H1 (cell line): ENCODE results near the gene GATA5. TPM values are rescaled to one million over a fixed set of nuclear protein-coding genes. Genes with fewer than 3 reads are reported as not detected.

Experiments
- CTCF ChIA-PET: fragments of 300-600 bp; sonication (Branson Sonifier 250); formaldehyde crosslinking; loops from one replicate; lab custom pipeline; 2021; ENCODE audit not compliant: partially characterized antibody; lab: Charles Lee
- POLR2A ChIA-PET: fragments of 300-600 bp; sonication (Branson Sonifier 250); formaldehyde crosslinking; loops from one replicate; lab custom pipeline; 2021; ENCODE audit warnings: inconsistent platforms; ENCODE audit not compliant: partially characterized antibody; lab: Charles Lee
- DNase-seq, 2 experiments: peaks; one replicate each; pipeline versions ENCODE4 v3.0.0 to v3.0.0-alpha.2; 2010 to 2022; ENCODE audit warnings: low spot score in 2 of 2, low read depth in 1 of 2, mixed read lengths in 1 of 2
- FAIRE-seq: peaks from 2 replicates; lab custom pipeline; 2011; peaks lifted over from hg19 to GRCh38; lab: Jason Lieb, UNC
- H2AFZ ChIP-seq: 2 replicates; pipeline ENCODE4 v1.8.1; 2012; ENCODE audit warnings: low read length, inconsistent platforms
- H2AK5ac ChIP-seq: 2 replicates; pipeline ENCODE4 v1.6.1; 2013; ENCODE audit warnings: low read depth, low read length
- H2BK120ac ChIP-seq: replicated peaks from 2 replicates; pipeline ENCODE3; 2013; ENCODE audit warnings: low read depth, low read length, inconsistent platforms
- H2BK12ac ChIP-seq: 2 replicates; pipeline ENCODE4 v1.6.1; 2013; ENCODE audit warnings: low read depth, low read length
- H2BK15ac ChIP-seq: 2 replicates; pipeline ENCODE4 v1.6.1; 2013; ENCODE audit warnings: low read length
- H2BK20ac ChIP-seq: 2 replicates; pipeline ENCODE4 v1.6.1; 2013; ENCODE audit warnings: low read length
- H2BK5ac ChIP-seq: 2 replicates; pipeline ENCODE4 v1.6.1; 2013; ENCODE audit warnings: low read depth, low read length
- H3K14ac ChIP-seq: 2 replicates; pipeline ENCODE4 v1.6.1; 2013; ENCODE audit warnings: inconsistent platforms; ENCODE audit not compliant: insufficient read length
- H3K18ac ChIP-seq: 2 replicates; pipeline ENCODE4 v1.6.1; 2013; ENCODE audit warnings: low read length; ENCODE audit errors: extremely low read depth
- H3K23ac ChIP-seq: 2 replicates; pipeline ENCODE4 v1.6.1; 2013; ENCODE audit warnings: inconsistent platforms; ENCODE audit not compliant: insufficient read length
- H3K23me2 ChIP-seq: 2 replicates; pipeline ENCODE4 v1.6.1; 2013; ENCODE audit warnings: low read depth, low read length
- H3K27ac ChIP-seq: 2 replicates; pipeline ENCODE4 v1.6.1; 2011; ENCODE audit warnings: low read depth, low read length, inconsistent platforms
- H3K27me3 ChIP-seq, 4 experiments: replicated peaks in 1 of 4; 1 replicate in 1 of 4; 2 replicates in 3 of 4; pipeline versions ENCODE4 v1.6.1 to v1.8.1; 2011 to 2013; ENCODE audit warnings: low read length in 3 of 4, mild to moderate bottlenecking in 3 of 4, inconsistent platforms in 2 of 4, mixed read lengths in 2 of 4, moderate library complexity in 1 of 4; ENCODE audit not compliant: control insufficient read depth in 3 of 4, insufficient read depth in 3 of 4; ENCODE audit errors: extremely low read depth in 1 of 4
- H3K36me3 ChIP-seq, 4 experiments: 2 replicates each; pipeline versions ENCODE4 v1.6.1 to v1.8.1; 2011 to 2013; ENCODE audit warnings: mild to moderate bottlenecking in 4 of 4, low read length in 3 of 4, moderate library complexity in 2 of 4, control low read depth in 1 of 4, inconsistent platforms in 1 of 4; ENCODE audit not compliant: insufficient read depth in 4 of 4, control insufficient read depth in 2 of 4
- H3K4ac ChIP-seq: replicated peaks from 2 replicates; pipeline ENCODE3; 2013; ENCODE audit warnings: low read length, low read depth, mixed read lengths, inconsistent platforms; ENCODE audit not compliant: insufficient read length
- H3K4me1 ChIP-seq, 4 experiments: replicated peaks in 1 of 4; 1 replicate in 1 of 4; 2 replicates in 3 of 4; pipeline versions ENCODE4 v1.6.1 to v1.8.1; 2011 to 2013; ENCODE audit warnings: low read length in 3 of 4, inconsistent platforms in 2 of 4, mixed read lengths in 1 of 4; ENCODE audit not compliant: insufficient read depth in 4 of 4, control insufficient read depth in 3 of 4
- H3K4me2 ChIP-seq, 2 experiments: 2 replicates each; pipeline versions ENCODE4 v1.6.1 to v1.8.1; 2011 to 2013; ENCODE audit warnings: low read depth in 2 of 2, low read length in 2 of 2, control low read depth in 1 of 2, inconsistent platforms in 1 of 2, mild to moderate bottlenecking in 1 of 2; ENCODE audit not compliant: insufficient read depth in 1 of 2
- H3K4me3 ChIP-seq, 4 experiments: fragments of 200-600, 300-600 bp in 1 of 4; sonication (generic), shearing (Covaris generic), sonication (Bioruptor Twin) in 1 of 4; 2 replicates each; pipeline versions ENCODE4 v1.5.1 to v1.8.1; 2011 to 2016; ENCODE audit warnings: low read length in 4 of 4, low read depth in 3 of 4, control low read depth in 2 of 4, inconsistent platforms in 2 of 4, mild to moderate bottlenecking in 2 of 4, mixed read lengths in 1 of 4, moderate library complexity in 1 of 4; ENCODE audit not compliant: insufficient read depth in 2 of 4; ENCODE audit errors: extremely low read depth in 1 of 4
- H3K56ac ChIP-seq: replicated peaks from 2 replicates; pipeline ENCODE3; 2013; ENCODE audit warnings: low read depth, mild to moderate bottlenecking, mixed read lengths, low read length, inconsistent platforms; ENCODE audit not compliant: insufficient read length
- H3K79me1 ChIP-seq: 2 replicates; pipeline ENCODE4 v1.6.1; 2013; ENCODE audit warnings: low read depth, low read length, control low read depth
- H3K79me2 ChIP-seq, 2 experiments: 2 replicates each; pipeline versions ENCODE4 v1.6.1 to v1.8.1; 2012 to 2013; ENCODE audit warnings: low read length in 2 of 2, mild to moderate bottlenecking in 2 of 2, inconsistent platforms in 1 of 2; ENCODE audit not compliant: insufficient read depth in 2 of 2, control insufficient read depth in 1 of 2
- H3K9ac ChIP-seq, 4 experiments: replicated peaks in 1 of 4; 1 replicate in 1 of 4; 2 replicates in 3 of 4; pipeline versions ENCODE4 v1.6.1 to v1.8.1; 2011 to 2013; ENCODE audit warnings: low read depth in 3 of 4, low read length in 3 of 4, control low read depth in 2 of 4, mild to moderate bottlenecking in 2 of 4, moderate library complexity in 2 of 4, inconsistent platforms in 1 of 4; ENCODE audit errors: extremely low read depth in 1 of 4
- H3K9me3 ChIP-seq, 2 experiments: 2 replicates each; pipeline versions ENCODE4 v1.6.1 to v1.8.1; 2012 to 2013; ENCODE audit warnings: mild to moderate bottlenecking in 2 of 2, moderate library complexity in 2 of 2, control low read depth in 1 of 2, inconsistent platforms in 1 of 2, low read depth in 1 of 2, low read length in 1 of 2, mixed read lengths in 1 of 2; ENCODE audit not compliant: insufficient read depth in 2 of 2
- H4K20me1 ChIP-seq, 2 experiments: replicated peaks in 1 of 2; 2 replicates each; pipeline versions ENCODE3 to v1.8.1; 2011 to 2013; ENCODE audit warnings: inconsistent platforms in 2 of 2, low read length in 2 of 2, mild to moderate bottlenecking in 1 of 2; ENCODE audit not compliant: insufficient read depth in 2 of 2, control insufficient read depth in 1 of 2
- H4K5ac ChIP-seq: 2 replicates; pipeline ENCODE4 v1.6.1; 2013; ENCODE audit warnings: low read length, low read depth, mixed read lengths, inconsistent platforms; ENCODE audit not compliant: insufficient read length
- H4K8ac ChIP-seq: 2 replicates; pipeline ENCODE4 v1.8.0; 2013; ENCODE audit warnings: mild to moderate bottlenecking, moderate library complexity, low read length, inconsistent platforms; ENCODE audit not compliant: insufficient read depth; ENCODE audit errors: extremely low read depth
- H4K91ac ChIP-seq: replicated peaks from 2 replicates; pipeline ENCODE3; 2013; ENCODE audit warnings: low read length, mixed read lengths, inconsistent platforms; ENCODE audit not compliant: insufficient read length
- E2F6 ChIP-seq: IDR thresholded peaks from 2 replicates; pipeline ENCODE4 v1.6.1; 2012; ENCODE audit warnings: inconsistent platforms
- GTF2F1 ChIP-seq: IDR thresholded peaks from 2 replicates; pipeline ENCODE4 v1.6.1; 2012; ENCODE audit warnings: low read depth, low read length, improper control_type of control experiment, borderline replicate concordance
- HDAC2 ChIP-seq, 2 experiments: fragments of 300-600 bp in 1 of 2; sonication (generic) in 1 of 2; IDR thresholded peaks; 2 replicates each; pipeline ENCODE4 v1.6.1; 2011 to 2012; ENCODE audit warnings: low read depth in 2 of 2, low read length in 2 of 2, mild to moderate bottlenecking in 2 of 2, moderate library complexity in 2 of 2, borderline replicate concordance in 1 of 2, inconsistent platforms in 1 of 2
- NRF1 ChIP-seq: IDR thresholded peaks from 2 replicates; pipeline ENCODE4 v1.6.1; 2011; ENCODE audit warnings: mild to moderate bottlenecking, low read depth, low read length, improper control_type of control experiment
- PHF8 ChIP-seq: fragments of 200-600 bp; sonication (generic); conservative IDR thresholded peaks from 2 replicates; pipeline ENCODE4 v1.7.1; 2012; ENCODE audit warnings: low read depth, mild to moderate bottlenecking, inconsistent platforms, low read length, moderate library complexity
- SIX5 ChIP-seq: IDR thresholded peaks from 2 replicates; pipeline ENCODE4 v1.6.1; 2011; ENCODE audit warnings: mild to moderate bottlenecking, low read depth, low read length
- SP1 ChIP-seq: IDR thresholded peaks from 2 replicates; pipeline ENCODE4 v1.6.1; 2011; ENCODE audit warnings: low read depth, low read length
- SRF ChIP-seq: IDR thresholded peaks from 2 replicates; pipeline ENCODE4 v1.6.1; 2011; ENCODE audit warnings: mild to moderate bottlenecking, low read depth, low read length, moderate library complexity
- ZNF274 ChIP-seq: IDR thresholded peaks from 2 replicates; pipeline ENCODE4 v1.7.0; 2012; ENCODE audit warnings: low read length, borderline replicate concordance; ENCODE audit errors: extremely low read depth
- WGBS, 2 experiments: shearing (Covaris generic) in 1 of 2; methylation state at CpG; one replicate each; pipeline versions ENCODE4 v1.1.6 to v1.1.7; 2013 to 2015; ENCODE audit warnings: low lambda C conversion rate in 2 of 2, mixed read lengths in 2 of 2, inconsistent platforms in 1 of 2, low coverage in 1 of 2, missing lambda C conversion rate in 1 of 2; ENCODE audit not compliant: insufficient replicate concordance in 2 of 2, insufficient coverage in 1 of 2, insufficient read length in 1 of 2; ENCODE audit errors: extremely low coverage in 1 of 2, missing lambda C conversion rate in 1 of 2; 5-methylcytosine and 5-hydroxymethylcytosine counted together
- polyA plus RNA-seq, 7 experiments: library from polyadenylated mRNA; depleted of rRNA in 3 of 7; stranded (reverse) in 5 of 7; unstranded in 2 of 7; fragments of >200 nt in 5 of 7; fragments of 200-250 nt in 2 of 7; gene quantifications; 1 replicate in 5 of 7; 2 replicates in 1 of 7; 4 replicates in 1 of 7; pipeline versions ENCODE4 v1.2.1 to v1.2.3, GENCODE V29; 2011 to 2013; ENCODE audit warnings: missing spikeins in 2 of 7, mixed read lengths in 2 of 7
- total RNA-seq: library from RNA; stranded (reverse); fragmentation: NEBNext Ultra II Directional; extraction: Animal tissue kit (Norgen Biotek cat#: 25700); gene quantifications from 2 replicates; pipeline ENCODE4 v1.2.1, GENCODE V29; 2021
- TF ChIP-seq, protein P1 (sequence below): IDR thresholded peaks from 2 replicates; pipeline ENCODE4 v1.6.1; 2012; ENCODE audit warnings: low read length, inconsistent platforms

GATA5 gene
- total and polyA plus RNA-seq, 2 of the 8 experiments (the other 6 are each of a cell fraction or from before 2014, with no cell fraction given): 0.08 to 0.11 TPM

DNA sequence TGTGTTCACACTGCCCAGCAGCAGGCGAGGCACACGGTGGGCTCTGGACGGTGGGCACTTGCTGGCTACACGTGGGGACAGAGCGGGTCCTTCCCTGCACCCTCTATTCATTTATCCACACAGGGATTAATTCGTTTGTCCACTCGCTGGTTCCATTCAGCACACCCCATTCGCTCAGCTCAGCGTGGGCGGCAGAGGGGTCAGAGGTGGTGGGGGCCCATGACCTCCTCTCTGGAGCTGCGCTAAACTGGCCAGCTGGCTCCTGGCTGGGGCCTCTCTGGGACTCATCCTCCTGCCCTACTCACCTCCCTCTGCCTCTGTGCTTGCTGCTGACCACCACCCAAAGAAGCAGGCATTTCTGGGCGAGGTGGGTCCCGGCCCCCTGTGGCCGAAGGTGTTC, 27.0 kb downstream of the GATA5 start:
- Histone ChIP-seq H3K27me3 (no peaks in the 10 kb centered on the region), H2BK20ac (no peak overlapping the region), H3K4me2 (no peak overlapping the region), H3K4me3 (no peak overlapping the region), H4K8ac (no peak overlapping the region), H2AFZ (no peak overlapping the region), H4K20me1 (no peaks in the 10 kb centered on the region), H2BK120ac (no peak overlapping the region), H2BK15ac (no peak overlapping the region), H4K91ac (no peak overlapping the region), H3K79me2 (no peaks in the 10 kb centered on the region), H2BK12ac (no peak overlapping the region), H3K56ac (no peak overlapping the region), H3K23me2 (peaks cover 5% of the 10 kb centered on the region; the same call in 1 of the 2 replicates), H3K79me1 (no peaks in the 10 kb centered on the region), H3K9me3 (no peaks in the 10 kb centered on the region), H3K23ac (no peak overlapping the region), H3K14ac (no peak overlapping the region), H4K5ac (no peak overlapping the region), H3K4me1 (peaks cover 0 to 4% (median 0%) of the 10 kb centered on the region in 4 experiments; a peak in 1 of 7 replicates), H3K36me3 (no peaks in the 10 kb centered on the region), H2BK5ac (no peak overlapping the region), H3K4ac (no peak overlapping the region), H2AK5ac (no peak overlapping the region), H3K9ac (no peak overlapping the region), H3K18ac (no peak overlapping the region), H3K27ac (no peak overlapping the region)
- TF ChIP-seq ZNF274 (no peak), PHF8 (no peak), SRF (no peak), HDAC2 (IDR thresholded peaks at IDR 0.05; ENCODE audit: borderline replicate concordance in 1 of 2, low read depth in 2 of 2, low read length in 2 of 2) (no peak), SIX5 (no peak), NRF1 (no peak), GTF2F1 (no peak), SP1 (no peak), E2F6 (no peak)
- TF ChIP-seq, protein P1, sequence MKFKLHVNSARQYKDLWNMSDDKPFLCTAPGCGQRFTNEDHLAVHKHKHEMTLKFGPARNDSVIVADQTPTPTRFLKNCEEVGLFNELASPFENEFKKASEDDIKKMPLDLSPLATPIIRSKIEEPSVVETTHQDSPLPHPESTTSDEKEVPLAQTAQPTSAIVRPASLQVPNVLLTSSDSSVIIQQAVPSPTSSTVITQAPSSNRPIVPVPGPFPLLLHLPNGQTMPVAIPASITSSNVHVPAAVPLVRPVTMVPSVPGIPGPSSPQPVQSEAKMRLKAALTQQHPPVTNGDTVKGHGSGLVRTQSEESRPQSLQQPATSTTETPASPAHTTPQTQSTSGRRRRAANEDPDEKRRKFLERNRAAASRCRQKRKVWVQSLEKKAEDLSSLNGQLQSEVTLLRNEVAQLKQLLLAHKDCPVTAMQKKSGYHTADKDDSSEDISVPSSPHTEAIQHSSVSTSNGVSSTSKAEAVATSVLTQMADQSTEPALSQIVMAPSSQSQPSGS: no peak
- POLR2A ChIA-PET: interaction anchor here (1.3 kb wide), 1 partner anchor 23 kb away, joined by 3 read pairs; no protein-coding TSS in a partner anchor
- 90% methylated on average over 14 of the region's 14 CpGs; no CpG with 5 or more reads in 1 of the 2 experiments for WGBS, 2 experiments
- CTCF ChIA-PET: interaction anchor here (1.0 to 2.6 kb wide), 4 partner anchors 19 to 51 kb away, joined by 4 to 7 read pairs (median 6); no protein-coding TSS in a partner anchor
- FAIRE-seq: no peak
- DNase-seq: no peak
